HCT116 (cell line): ENCODE results near the gene CELF2. TPM values are rescaled to one million over a fixed set of nuclear protein-coding genes. Genes with fewer than 3 reads are reported as not detected.

Experiments used
- ATAC-seq: fragments of 200-7000 bp; cut with Tn5 transposase; 2 replicates; pipeline ENCODE4 v1.9.1; 2020; ENCODE audit warnings: mild to moderate bottlenecking, moderate library complexity
- BruUV-seq: library from RNA; stranded (reverse); fragments of 400-500 nt; replicated peaks from 2 replicates; lab custom pipeline; 2021; lab: Mats Ljungman, UMichigan
- CTCF ChIA-PET: fragments of 300-600 bp; sonication (Branson Sonifier 250); formaldehyde crosslinking; loops from one replicate; lab custom pipeline; 2021; ENCODE audit warnings: antibody characterized with exemption; lab: Charles Lee
- POLR2A ChIA-PET: fragments of 300-600, 350-600 bp; sonication (Branson Sonifier 250); formaldehyde crosslinking; loops from one replicate; lab custom pipeline; 2021; ENCODE audit warnings: antibody characterized with exemption; lab: Charles Lee
- RAD21 ChIA-PET, 2 experiments: fragments of 300-600 bp; sonication (Branson Sonifier 250); formaldehyde crosslinking; loops; one replicate each; lab custom pipeline; 2023; ENCODE audit warnings: low total read pairs in 2 of 2; ENCODE audit not compliant: uncharacterized antibody in 2 of 2, unreplicated experiment in 2 of 2, low non-redundant PET in 1 of 2; lab: Charles Lee
- DNase-seq: peaks from one replicate; pipeline ENCODE4 v3.0.0-alpha.2; 2010; ENCODE audit warnings: low read depth, low spot score
- H2AFZ ChIP-seq: fragments of 200-600 bp; shearing (Covaris generic), sonication (generic); 2 replicates; pipeline ENCODE4 v1.6.1; 2017; ENCODE audit warnings: low read depth, mixed run types, mixed read lengths, antibody characterized with exemption, low read length; ENCODE audit not compliant: poor library complexity, severe bottlenecking
- H3K27ac ChIP-seq: 2 replicates; pipeline ENCODE4 v1.5.1; 2012; ENCODE audit warnings: low read depth, low read length
- H3K27me3 ChIP-seq: fragments of 200-600 bp; sonication (generic); 2 replicates; pipeline ENCODE4 v1.6.1; 2016; ENCODE audit warnings: mixed run types, low read length, mixed read lengths; ENCODE audit not compliant: insufficient read depth
- H3K36me3 ChIP-seq, 2 experiments: fragments of 200-500 bp in 1 of 2; fragments of 200-600 bp in 1 of 2; sonication (Bioruptor generic) in 1 of 2; sonication (generic) in 1 of 2; 2 replicates each; pipeline versions ENCODE4 v1.5.1 to v1.6.1; 2014 to 2016; ENCODE audit warnings: low read length in 2 of 2, inconsistent platforms in 1 of 2, mixed read lengths in 1 of 2, mixed run types in 1 of 2; ENCODE audit not compliant: insufficient read depth in 2 of 2, control insufficient read depth in 1 of 2
- H3K4me1 ChIP-seq, 2 experiments: fragments of 200-600 bp in 1 of 2; sonication (generic) in 1 of 2; 2 replicates each; pipeline versions ENCODE4 v1.5.1 to v1.6.1; 2012 to 2017; ENCODE audit warnings: low read length in 2 of 2, inconsistent platforms in 1 of 2, mild to moderate bottlenecking in 1 of 2, mixed read lengths in 1 of 2, mixed run types in 1 of 2, moderate library complexity in 1 of 2; ENCODE audit not compliant: insufficient read depth in 2 of 2, control insufficient read depth in 1 of 2
- H3K4me2 ChIP-seq: fragments of 200-600 bp; sonication (generic); 2 replicates; pipeline ENCODE4 v1.6.1; 2017; ENCODE audit warnings: mixed run types, low read length, mixed read lengths
- H3K4me3 ChIP-seq, 2 experiments: fragments of 200-600 bp in 1 of 2; sonication (generic) in 1 of 2; replicated peaks in 1 of 2; 2 replicates each; pipeline ENCODE4 v1.5.1; 2011 to 2016; ENCODE audit warnings: low read length in 2 of 2, control low read depth in 1 of 2, low read depth in 1 of 2, mild to moderate bottlenecking in 1 of 2, mixed read lengths in 1 of 2, mixed run types in 1 of 2
- H3K79me2 ChIP-seq: fragments of 200-600 bp; sonication (generic); 2 replicates; pipeline ENCODE4 v1.6.1; 2017; ENCODE audit warnings: mild to moderate bottlenecking, mixed run types, low read length, moderate library complexity, mixed read lengths; ENCODE audit not compliant: insufficient read depth
- H3K9ac ChIP-seq: fragments of 200-600 bp; sonication (generic); 2 replicates; pipeline ENCODE4 v1.6.1; 2016; ENCODE audit warnings: low read length, mixed read lengths
- H3K9me2 ChIP-seq: fragments of 200-600 bp; sonication (generic), shearing (Covaris generic); 2 replicates; pipeline ENCODE4 v1.6.1; 2017; ENCODE audit warnings: mixed run types, mild to moderate bottlenecking, moderate library complexity; ENCODE audit not compliant: insufficient read depth
- H3K9me3 ChIP-seq, 2 experiments: fragments of 200-500 bp in 1 of 2; fragments of 200-600 bp in 1 of 2; sonication (Bioruptor generic) in 1 of 2; sonication (generic) in 1 of 2; 2 replicates each; pipeline ENCODE4 v1.6.1; 2014 to 2017; ENCODE audit warnings: low read length in 2 of 2, mixed read lengths in 2 of 2, inconsistent platforms in 1 of 2, low read depth in 1 of 2, mild to moderate bottlenecking in 1 of 2, mixed run types in 1 of 2, moderate library complexity in 1 of 2; ENCODE audit not compliant: control insufficient read depth in 1 of 2, insufficient read depth in 1 of 2
- H4K20me1 ChIP-seq: fragments of 200-600 bp; sonication (generic), shearing (Covaris generic); 2 replicates; pipeline ENCODE4 v1.6.1; 2017; ENCODE audit warnings: mixed run types, mild to moderate bottlenecking, moderate library complexity; ENCODE audit not compliant: insufficient read depth
- ATF3 ChIP-seq: IDR thresholded peaks from 2 replicates; pipeline ENCODE4 v1.6.1; 2012
- CBX3 ChIP-seq: IDR thresholded peaks from 2 replicates; pipeline ENCODE4 v1.6.1; 2012; ENCODE audit warnings: low read depth
- FOSL1 ChIP-seq: IDR thresholded peaks from 2 replicates; pipeline ENCODE4 v1.6.1; 2012; ENCODE audit warnings: low read depth
- JUND ChIP-seq: IDR thresholded peaks from 2 replicates; pipeline ENCODE4 v1.6.1; 2012
- POLR2A ChIP-seq: IDR thresholded peaks from 2 replicates; pipeline ENCODE4 v1.7.0; 2011; ENCODE audit warnings: borderline replicate concordance; ENCODE audit not compliant: insufficient read depth, insufficient read length; ENCODE audit errors: extremely low read depth
- SIN3A ChIP-seq: IDR thresholded peaks from 2 replicates; pipeline ENCODE4 v1.6.1; 2012; ENCODE audit warnings: low read depth
- SP1 ChIP-seq: IDR thresholded peaks from 2 replicates; pipeline ENCODE4 v1.6.1; 2012; ENCODE audit warnings: low read depth
- YY1 ChIP-seq: IDR thresholded peaks from 2 replicates; pipeline ENCODE4 v1.6.1; 2011; ENCODE audit warnings: low read length, low read depth, moderate library complexity, mild to moderate bottlenecking; ENCODE audit not compliant: insufficient replicate concordance; ENCODE audit errors: extremely low read depth
- ZNF274 ChIP-seq: fragments of 200-500 bp; sonication (Bioruptor generic); IDR thresholded peaks from 2 replicates; pipeline ENCODE4 v1.6.1; 2014; ENCODE audit warnings: mild to moderate bottlenecking, low read depth, low read length, inconsistent platforms
- intact Hi-C: fragments of 100-400 bp; cut with micrococcal nuclease; formaldehyde crosslinking; loops from 2 replicates; pipeline ENCODE4 v1.10.0; 2022
- total RNA-seq: library from RNA; stranded (reverse); gene quantifications from one replicate; pipeline ENCODE4 v1.2.1, GENCODE V29; 2021; ENCODE audit not compliant: unreplicated experiment
- TF ChIP-seq, protein P1 (sequence below): IDR thresholded peaks from 2 replicates; pipeline ENCODE4 v1.6.1; 2011; ENCODE audit warnings: mild to moderate bottlenecking, low read length, moderate library complexity; ENCODE audit not compliant: insufficient replicate concordance; ENCODE audit errors: extremely low read depth
- TF ChIP-seq, protein P2 (sequence below), 3 experiments: fragments of 200-600 bp in 1 of 3; sonication (generic) in 1 of 3; IDR thresholded peaks in 2 of 3; conservative IDR thresholded peaks in 1 of 3; 2 replicates each; pipeline ENCODE4 v1.5.1; 2012 to 2017; ENCODE audit warnings: low read depth in 2 of 3, low read length in 2 of 3, antibody characterized with exemption in 1 of 3, borderline replicate concordance in 1 of 3, control low read depth in 1 of 3, mild to moderate bottlenecking in 1 of 3, mixed read lengths in 1 of 3, mixed run types in 1 of 3, moderate library complexity in 1 of 3; ENCODE audit not compliant: insufficient read depth in 1 of 3

Gene CELF2
- total RNA-seq, 1 experiment from 2014 or later, result 0.66 TPM

- ChIA-PET RAD21 (no interaction called here), POLR2A (no interaction called here), CTCF (no interaction called here)
- no TSS peak for BruUV-seq
- Histone ChIP-seq H3K9me3 (peaks cover 0 to 9% of the 10 kb centered on the region in 2 experiments; a peak in 2 of 4 replicates), H3K9me2 (no peaks in the 10 kb centered on the region), H3K79me2 (no peaks in the 10 kb centered on the region), H2AFZ (no peak overlapping the region), H3K4me1 (no peaks in the 10 kb centered on the region), H4K20me1 (no peaks in the 10 kb centered on the region), H3K27ac (no peak overlapping the region), H3K4me2 (no peak overlapping the region), H3K4me3 (no peak overlapping the region), H3K27me3 (no peaks in the 10 kb centered on the region), H3K36me3 (no peaks in the 10 kb centered on the region), H3K9ac (no peak overlapping the region)
- TF ChIP-seq, protein P1, sequence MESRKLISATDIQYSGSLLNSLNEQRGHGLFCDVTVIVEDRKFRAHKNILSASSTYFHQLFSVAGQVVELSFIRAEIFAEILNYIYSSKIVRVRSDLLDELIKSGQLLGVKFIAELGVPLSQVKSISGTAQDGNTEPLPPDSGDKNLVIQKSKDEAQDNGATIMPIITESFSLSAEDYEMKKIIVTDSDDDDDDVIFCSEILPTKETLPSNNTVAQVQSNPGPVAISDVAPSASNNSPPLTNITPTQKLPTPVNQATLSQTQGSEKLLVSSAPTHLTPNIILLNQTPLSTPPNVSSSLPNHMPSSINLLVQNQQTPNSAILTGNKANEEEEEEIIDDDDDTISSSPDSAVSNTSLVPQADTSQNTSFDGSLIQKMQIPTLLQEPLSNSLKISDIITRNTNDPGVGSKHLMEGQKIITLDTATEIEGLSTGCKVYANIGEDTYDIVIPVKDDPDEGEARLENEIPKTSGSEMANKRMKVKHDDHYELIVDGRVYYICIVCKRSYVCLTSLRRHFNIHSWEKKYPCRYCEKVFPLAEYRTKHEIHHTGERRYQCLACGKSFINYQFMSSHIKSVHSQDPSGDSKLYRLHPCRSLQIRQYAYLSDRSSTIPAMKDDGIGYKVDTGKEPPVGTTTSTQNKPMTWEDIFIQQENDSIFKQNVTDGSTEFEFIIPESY, result no peak
- no peak for TF ChIP-seq SIN3A
- TF ChIP-seq POLR2A, result no peak
- TF ChIP-seq SP1, result no peak
- no peak for TF ChIP-seq CBX3
- no peak for TF ChIP-seq JUND
- DNase-seq (no peak), ATAC-seq (no peak)
- intact Hi-C loops, result no loop called here
These were observed 14.8 kb upstream of the CELF2 start for GRCh38 chr10:11002916-11003315.

DNA sequence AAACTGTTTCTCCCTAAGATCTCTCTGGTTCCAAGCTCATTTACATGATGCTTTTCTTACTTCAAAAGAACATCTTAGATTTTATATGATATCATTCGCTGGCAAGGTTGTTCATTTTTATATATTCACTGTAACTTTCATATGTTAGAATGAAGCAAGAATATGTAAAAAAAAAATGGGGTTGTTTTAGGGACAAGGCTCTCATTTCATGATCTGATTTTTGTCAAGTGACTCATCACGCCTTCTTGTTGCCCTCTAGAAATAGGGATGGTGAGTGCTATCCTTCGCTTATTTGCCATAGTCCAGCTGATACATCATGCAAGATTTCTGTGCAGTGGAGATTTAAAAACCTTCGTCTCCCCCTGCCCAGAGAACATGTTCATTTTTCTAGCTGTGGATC, 14.0 kb upstream of the CELF2 start:
- Histone ChIP-seq H4K20me1 (no peaks in the 10 kb centered on the region), H3K4me3 (no peak overlapping the region), H3K27ac (no peak overlapping the region), H3K4me2 (no peak overlapping the region), H3K79me2 (no peaks in the 10 kb centered on the region), H3K27me3 (no peaks in the 10 kb centered on the region), H3K9me2 (no peaks in the 10 kb centered on the region), H3K9ac (no peak overlapping the region), H2AFZ (no peak overlapping the region), H3K36me3 (no peaks in the 10 kb centered on the region), H3K9me3 (peaks cover 0 to 9% of the 10 kb centered on the region in 2 experiments; a peak in 2 of 4 replicates), H3K4me1 (no peaks in the 10 kb centered on the region)
- BruUV-seq, result no TSS peak
- intact Hi-C loops, result no loop called here
- RAD21 ChIA-PET, result no interaction called here
- POLR2A ChIA-PET, result no interaction called here
- CTCF ChIA-PET, result no interaction called here
- no peak for ATAC-seq
- no peak for DNase-seq
- no peak for TF ChIP-seq JUND
- no peak for TF ChIP-seq SP1
- TF ChIP-seq ZNF274, result no peak
- TF ChIP-seq FOSL1, result no peak
- TF ChIP-seq, protein P2, sequence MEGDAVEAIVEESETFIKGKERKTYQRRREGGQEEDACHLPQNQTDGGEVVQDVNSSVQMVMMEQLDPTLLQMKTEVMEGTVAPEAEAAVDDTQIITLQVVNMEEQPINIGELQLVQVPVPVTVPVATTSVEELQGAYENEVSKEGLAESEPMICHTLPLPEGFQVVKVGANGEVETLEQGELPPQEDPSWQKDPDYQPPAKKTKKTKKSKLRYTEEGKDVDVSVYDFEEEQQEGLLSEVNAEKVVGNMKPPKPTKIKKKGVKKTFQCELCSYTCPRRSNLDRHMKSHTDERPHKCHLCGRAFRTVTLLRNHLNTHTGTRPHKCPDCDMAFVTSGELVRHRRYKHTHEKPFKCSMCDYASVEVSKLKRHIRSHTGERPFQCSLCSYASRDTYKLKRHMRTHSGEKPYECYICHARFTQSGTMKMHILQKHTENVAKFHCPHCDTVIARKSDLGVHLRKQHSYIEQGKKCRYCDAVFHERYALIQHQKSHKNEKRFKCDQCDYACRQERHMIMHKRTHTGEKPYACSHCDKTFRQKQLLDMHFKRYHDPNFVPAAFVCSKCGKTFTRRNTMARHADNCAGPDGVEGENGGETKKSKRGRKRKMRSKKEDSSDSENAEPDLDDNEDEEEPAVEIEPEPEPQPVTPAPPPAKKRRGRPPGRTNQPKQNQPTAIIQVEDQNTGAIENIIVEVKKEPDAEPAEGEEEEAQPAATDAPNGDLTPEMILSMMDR (IDR thresholded peaks at IDR 0.05 in 2 of 3, conservative IDR thresholded peaks at IDR 0.05 in 1 of 3; ENCODE audit: borderline replicate concordance in 1 of 3, insufficient read depth in 1 of 3, low read depth in 2 of 3, low read length in 2 of 3), result no peak
- TF ChIP-seq ATF3, result no peak
- TF ChIP-seq YY1, result no peak
